ENCODE data around the gene HMCN2.

HMCN2 gene

DNA sequence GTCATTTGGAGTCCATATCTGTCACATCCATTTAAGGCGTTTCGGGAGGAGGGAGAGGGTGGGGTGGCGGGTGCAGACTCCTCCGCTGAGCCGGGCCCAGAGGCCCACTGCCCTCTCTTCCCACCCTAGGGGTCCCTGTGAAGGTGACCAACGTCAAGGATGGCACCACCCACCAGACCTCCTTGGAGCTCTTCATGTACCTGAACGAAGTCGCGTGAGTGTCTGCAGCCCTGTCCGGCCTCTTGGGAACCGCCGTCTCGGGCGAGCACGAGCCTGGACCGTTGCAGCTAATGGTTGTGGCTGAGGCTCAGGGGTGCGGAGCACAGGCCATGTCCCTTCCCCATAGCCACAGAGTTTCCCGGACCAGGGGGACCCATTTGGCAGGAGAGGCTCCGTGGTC, 214.0 kb downstream of the HMCN2 start:
- Histone ChIP-seq H3K36me3 (ENCODE audit: insufficient read depth, low read length) (peaks cover 6% of the 10 kb centered on the region), H3K9ac (ENCODE audit: low read depth, low read length) (no peak overlapping the region), H3K4me2 (ENCODE audit: low read length) (no peak overlapping the region), H3K9me3 (replicated peaks; ENCODE audit: low read length) (no peaks in the 10 kb centered on the region), H3K4me1 (ENCODE audit: control insufficient read depth, insufficient read depth, low read length) (peaks cover 4% of the 10 kb centered on the region), H3K4me3 (ENCODE audit: low read length) (no peak overlapping the region), H3K27me3 (ENCODE audit: control insufficient read depth, insufficient read depth, low read length) (no peaks in the 10 kb centered on the region)

DNA sequence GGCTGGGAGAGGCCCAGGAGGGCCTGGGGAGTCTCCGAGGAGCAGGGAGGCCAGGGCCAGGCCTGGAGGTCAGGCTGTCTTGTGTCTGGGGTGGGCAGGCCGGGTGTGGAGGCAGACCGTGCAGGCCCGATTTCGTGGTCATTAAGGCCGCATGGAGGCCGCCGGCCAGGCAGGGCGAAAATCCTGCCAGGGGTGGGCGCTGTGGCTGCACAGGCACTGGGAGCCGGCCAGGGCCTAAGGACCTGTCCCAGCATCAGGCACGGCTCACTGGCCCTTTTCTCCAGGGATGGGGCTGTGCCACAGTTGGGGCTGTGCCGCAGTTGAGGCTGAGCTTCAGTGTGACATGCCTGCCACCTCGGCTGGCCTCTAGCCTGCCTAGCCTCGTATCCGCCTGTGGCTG, 215.1 kb downstream of the HMCN2 start:
- no peak overlapping the region for H3K4me2 ChIP-seq (ENCODE audit: low read length)
- H3K4me1 ChIP-seq (ENCODE audit: control insufficient read depth, insufficient read depth, low read length) = peaks cover 4% of the 10 kb centered on the region
- no peaks in the 10 kb centered on the region for H3K9me3 ChIP-seq (replicated peaks; ENCODE audit: low read length)
- H3K4me3 ChIP-seq (ENCODE audit: low read length) = no peak overlapping the region
- no peak overlapping the region for H3K9ac ChIP-seq (ENCODE audit: low read depth, low read length)
- H3K27me3 ChIP-seq (ENCODE audit: control insufficient read depth, insufficient read depth, low read length) = no peaks in the 10 kb centered on the region
- H3K36me3 ChIP-seq (ENCODE audit: insufficient read depth, low read length) = peaks cover 3% of the 10 kb centered on the region

DNA sequence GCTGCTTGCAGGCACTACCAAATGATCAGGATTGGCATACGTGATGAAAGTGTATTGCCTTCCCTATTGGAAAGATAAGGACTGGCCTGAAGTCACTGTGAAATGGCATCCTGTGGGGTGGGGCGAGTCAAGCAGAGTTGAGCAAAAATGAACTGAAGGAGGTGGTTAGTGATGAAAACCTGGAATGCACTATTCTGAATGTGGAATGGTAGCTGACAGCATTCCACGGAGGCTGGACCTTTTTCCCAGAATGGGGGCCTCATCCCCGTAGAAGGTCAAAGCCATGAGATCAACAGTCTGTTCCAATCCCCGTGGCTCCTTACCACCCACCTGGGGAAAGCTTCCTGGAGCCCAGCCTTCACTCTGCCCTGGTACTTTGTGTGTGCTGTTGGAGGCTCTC, 216.9 kb downstream of the HMCN2 start:
- Histone ChIP-seq H3K27me3 (ENCODE audit: control insufficient read depth, insufficient read depth, low read length) (no peaks in the 10 kb centered on the region), H3K4me3 (ENCODE audit: low read length) (no peak overlapping the region)

DNA sequence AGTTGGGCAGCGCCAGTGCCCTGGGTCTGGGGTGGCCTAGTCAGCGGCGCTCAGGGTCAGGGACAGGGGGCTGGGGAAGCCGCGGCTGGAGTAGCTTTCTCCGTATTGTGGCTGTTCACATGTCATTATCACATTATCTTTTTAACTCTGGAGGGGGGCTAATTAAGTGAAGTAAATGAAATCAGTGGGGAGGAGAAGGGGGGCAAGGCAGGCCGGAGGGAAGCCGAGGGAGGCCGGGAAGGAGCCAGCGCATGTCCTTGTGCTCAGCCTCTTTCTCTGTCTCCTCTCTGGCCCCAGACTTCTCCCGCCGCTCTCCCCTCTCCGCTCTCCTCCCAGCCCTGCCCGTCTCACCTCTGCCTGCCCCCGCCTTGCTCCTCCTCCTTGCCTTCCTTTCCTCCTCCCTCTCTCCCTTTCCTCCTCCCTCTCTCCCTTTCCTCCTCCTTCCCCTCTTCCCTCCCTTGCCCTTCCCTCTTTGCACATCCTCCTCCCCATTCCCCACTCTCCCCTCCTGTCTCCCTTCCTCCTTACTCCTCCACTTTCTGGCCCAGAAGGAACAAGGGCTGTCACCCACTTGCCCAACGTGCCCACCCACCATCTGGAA, 217.9 kb downstream of the HMCN2 start:
- Histone ChIP-seq H3K27me3 (ENCODE audit: control insufficient read depth, insufficient read depth, low read length) (no peaks in the 10 kb centered on the region), H3K9me3 (replicated peaks; ENCODE audit: low read length) (no peaks in the 10 kb centered on the region), H3K9ac (ENCODE audit: low read depth, low read length) (no peak overlapping the region)

More for the DNA sequence above, 216.9 kb downstream of the HMCN2 start:
- Histone ChIP-seq H3K9me3 (replicated peaks; ENCODE audit: low read length) (no peaks in the 10 kb centered on the region), H3K4me1 (ENCODE audit: control insufficient read depth, insufficient read depth, low read length) (peaks cover 4% of the 10 kb centered on the region), H3K9ac (ENCODE audit: low read depth, low read length) (no peak overlapping the region), H3K4me2 (ENCODE audit: low read length) (no peak overlapping the region), H3K36me3 (ENCODE audit: insufficient read depth, low read length) (peaks cover 6% of the 10 kb centered on the region)

More for the DNA sequence above, 217.9 kb downstream of the HMCN2 start:
- H3K4me1 ChIP-seq (ENCODE audit: control insufficient read depth, insufficient read depth, low read length) = peaks cover 4% of the 10 kb centered on the region
- H3K36me3 ChIP-seq (ENCODE audit: insufficient read depth, low read length) = peaks cover 6% of the 10 kb centered on the region
- H3K4me2 ChIP-seq (ENCODE audit: low read length) = no peak overlapping the region
- H3K4me3 ChIP-seq (ENCODE audit: low read length) = no peak overlapping the region

Small RNAs within 50 kb of the gene (small RNA-seq; reads per million reads assigned to genes)
- gene RN7SL665P = 0.28 reads per million
